Fibroblast of lung (primary cell): ENCODE data around the gene FCN2. TPM values are rescaled to one million over a fixed set of nuclear protein-coding genes. Genes with fewer than 3 reads are reported as not detected.

Experiments
- DNase-seq, 2 donors: peaks; one replicate each; pipeline versions ENCODE4 v3.0.0 to v3.0.0-alpha.2; 2010; ENCODE audit warnings: low read depth in 2 of 2
- H2AFZ ChIP-seq: 2 replicates; pipeline ENCODE4 v1.5.1; 2012; ENCODE audit warnings: low read length, control low read depth, inconsistent platforms
- H3K27ac ChIP-seq: 2 replicates; pipeline ENCODE4 v1.5.1; 2011; ENCODE audit warnings: low read length, control low read depth; ENCODE audit not compliant: insufficient read depth
- H3K27me3 ChIP-seq: 2 replicates; pipeline ENCODE4 v1.5.1; 2011; ENCODE audit warnings: mild to moderate bottlenecking, low read length; ENCODE audit not compliant: control insufficient read depth, insufficient read depth
- H3K36me3 ChIP-seq: 2 replicates; pipeline ENCODE4 v1.5.1; 2011; ENCODE audit warnings: low read length; ENCODE audit not compliant: control insufficient read depth, insufficient read depth
- H3K4me1 ChIP-seq: 2 replicates; pipeline ENCODE4 v1.5.1; 2011; ENCODE audit warnings: low read length; ENCODE audit not compliant: control insufficient read depth, insufficient read depth; ENCODE audit errors: extremely low read depth
- H3K4me2 ChIP-seq: 2 replicates; pipeline ENCODE4 v1.5.1; 2011; ENCODE audit warnings: low read length, control low read depth; ENCODE audit not compliant: insufficient read depth; ENCODE audit errors: extremely low read depth
- H3K4me3 ChIP-seq, 4 experiments: fragments of 200-600 bp in 1 of 4; sonication (generic) in 1 of 4; replicated peaks in 1 of 4; 2 replicates each; pipeline ENCODE4 v1.5.1; 2011 to 2016; ENCODE audit warnings: low read length in 4 of 4, low read depth in 3 of 4, mild to moderate bottlenecking in 3 of 4, control low read depth in 2 of 4, inconsistent platforms in 1 of 4, mixed read lengths in 1 of 4; ENCODE audit not compliant: insufficient read depth in 1 of 4; ENCODE audit errors: control extremely low read depth in 1 of 4
- H3K79me2 ChIP-seq: 2 replicates; pipeline ENCODE4 v1.5.1; 2012; ENCODE audit warnings: mild to moderate bottlenecking, low read length, inconsistent platforms; ENCODE audit not compliant: control insufficient read depth, insufficient read depth
- H3K9ac ChIP-seq: 2 replicates; pipeline ENCODE4 v1.5.1; 2011; ENCODE audit warnings: mild to moderate bottlenecking, low read length, control low read depth; ENCODE audit not compliant: insufficient read depth
- H3K9me3 ChIP-seq: 2 replicates; pipeline ENCODE4 v1.5.1; 2012; ENCODE audit warnings: low read depth, low read length; ENCODE audit not compliant: control insufficient read depth, insufficient read depth
- H4K20me1 ChIP-seq: 2 replicates; pipeline ENCODE4 v1.5.1; 2011; ENCODE audit warnings: low read length; ENCODE audit not compliant: control insufficient read depth, insufficient read depth; ENCODE audit errors: extremely low read depth
- EZH2 ChIP-seq: IDR thresholded peaks from 2 replicates; pipeline ENCODE4 v1.5.1; 2012; ENCODE audit warnings: low read length, control low read depth, mild to moderate bottlenecking; ENCODE audit errors: missing control alignments
- polyA plus RNA-seq, 2 donors: library from polyadenylated mRNA; depleted of rRNA in 1 of 2; stranded (reverse) in 1 of 2; unstranded in 1 of 2; fragments of >200 nt; gene quantifications; 2 replicates each; pipeline ENCODE4 v1.2.1, GENCODE V29; 2011 to 2012; ENCODE audit warnings: missing spikeins in 1 of 2
- total RNA-seq: library from RNA; depleted of rRNA; stranded (reverse); fragments of >200 nt; gene quantifications from 2 replicates; pipeline ENCODE4 v1.2.1, GENCODE V29; 2014
- TF ChIP-seq, protein P1 (sequence below), 2 donors: IDR thresholded peaks in 1 of 2; conservative IDR thresholded peaks in 1 of 2; 1 replicate in 1 of 2; 2 replicates in 1 of 2; pipeline ENCODE4 v1.5.1; 2011 to 2012; ENCODE audit warnings: low read length in 2 of 2, control low read depth in 1 of 2, inconsistent platforms in 1 of 2, low read depth in 1 of 2, mild to moderate bottlenecking in 1 of 2

Gene FCN2
- total and polyA plus RNA-seq, 2 donors (not counting 1 experiment from before 2014, with no cell fraction given): not detected

DNA sequence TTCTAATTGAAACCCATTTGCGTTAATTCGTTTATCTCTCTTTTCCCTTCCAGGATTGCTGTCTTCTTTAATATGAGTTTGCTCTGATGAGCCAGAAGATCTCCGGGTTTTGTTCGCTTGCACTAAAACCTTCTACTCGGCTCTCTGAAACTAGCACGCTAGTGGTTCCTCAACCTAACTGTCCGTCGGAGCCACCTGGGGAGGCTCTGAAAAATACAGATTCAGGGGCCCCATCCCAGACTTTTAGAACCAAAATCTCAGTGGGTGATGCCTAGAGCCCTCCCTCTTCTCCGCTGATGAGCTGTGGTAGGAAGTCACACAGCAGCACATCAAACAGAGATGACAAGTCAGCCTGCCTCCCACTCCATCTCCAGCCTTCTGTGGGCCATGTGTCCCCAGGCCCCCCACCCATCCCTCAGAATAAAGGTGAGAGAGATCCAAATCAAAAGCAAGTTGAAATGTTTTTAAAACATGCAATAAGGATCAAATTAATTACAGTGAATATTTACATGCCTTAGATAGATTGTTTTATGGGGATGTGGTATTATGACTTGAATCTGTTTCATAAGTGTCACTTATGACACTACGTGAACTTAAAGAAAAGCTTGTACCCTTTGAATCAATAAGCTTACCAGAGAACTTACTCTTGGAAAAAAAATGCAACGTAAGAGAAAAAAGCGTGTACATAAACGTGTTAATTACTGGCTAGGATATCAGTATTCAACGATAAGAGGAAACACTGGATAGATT is 16.4 kb downstream of the FCN2 start:
- TF ChIP-seq EZH2: no peak
- TF ChIP-seq, protein P1, sequence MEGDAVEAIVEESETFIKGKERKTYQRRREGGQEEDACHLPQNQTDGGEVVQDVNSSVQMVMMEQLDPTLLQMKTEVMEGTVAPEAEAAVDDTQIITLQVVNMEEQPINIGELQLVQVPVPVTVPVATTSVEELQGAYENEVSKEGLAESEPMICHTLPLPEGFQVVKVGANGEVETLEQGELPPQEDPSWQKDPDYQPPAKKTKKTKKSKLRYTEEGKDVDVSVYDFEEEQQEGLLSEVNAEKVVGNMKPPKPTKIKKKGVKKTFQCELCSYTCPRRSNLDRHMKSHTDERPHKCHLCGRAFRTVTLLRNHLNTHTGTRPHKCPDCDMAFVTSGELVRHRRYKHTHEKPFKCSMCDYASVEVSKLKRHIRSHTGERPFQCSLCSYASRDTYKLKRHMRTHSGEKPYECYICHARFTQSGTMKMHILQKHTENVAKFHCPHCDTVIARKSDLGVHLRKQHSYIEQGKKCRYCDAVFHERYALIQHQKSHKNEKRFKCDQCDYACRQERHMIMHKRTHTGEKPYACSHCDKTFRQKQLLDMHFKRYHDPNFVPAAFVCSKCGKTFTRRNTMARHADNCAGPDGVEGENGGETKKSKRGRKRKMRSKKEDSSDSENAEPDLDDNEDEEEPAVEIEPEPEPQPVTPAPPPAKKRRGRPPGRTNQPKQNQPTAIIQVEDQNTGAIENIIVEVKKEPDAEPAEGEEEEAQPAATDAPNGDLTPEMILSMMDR (conservative IDR thresholded peaks at IDR 0.05 in 1 of 2, IDR thresholded peaks at IDR 0.05 in 1 of 2; ENCODE audit: low read depth in 1 of 2, low read length in 2 of 2): no peak
- no peak overlapping the region for H3K4me3 ChIP-seq
- DNase-seq: no peak
- no peak overlapping the region for H3K27ac ChIP-seq
- no peak overlapping the region for H2AFZ ChIP-seq
- H3K36me3 ChIP-seq: no peaks in the 10 kb centered on the region
- no peak overlapping the region for H3K9ac ChIP-seq
- H3K9me3 ChIP-seq: no peaks in the 10 kb centered on the region
- no peaks in the 10 kb centered on the region for H3K27me3 ChIP-seq
- no peaks in the 10 kb centered on the region for H4K20me1 ChIP-seq
- H3K4me1 ChIP-seq: no peaks in the 10 kb centered on the region
- H3K4me2 ChIP-seq: no peak overlapping the region
- H3K79me2 ChIP-seq: no peaks in the 10 kb centered on the region

DNA sequence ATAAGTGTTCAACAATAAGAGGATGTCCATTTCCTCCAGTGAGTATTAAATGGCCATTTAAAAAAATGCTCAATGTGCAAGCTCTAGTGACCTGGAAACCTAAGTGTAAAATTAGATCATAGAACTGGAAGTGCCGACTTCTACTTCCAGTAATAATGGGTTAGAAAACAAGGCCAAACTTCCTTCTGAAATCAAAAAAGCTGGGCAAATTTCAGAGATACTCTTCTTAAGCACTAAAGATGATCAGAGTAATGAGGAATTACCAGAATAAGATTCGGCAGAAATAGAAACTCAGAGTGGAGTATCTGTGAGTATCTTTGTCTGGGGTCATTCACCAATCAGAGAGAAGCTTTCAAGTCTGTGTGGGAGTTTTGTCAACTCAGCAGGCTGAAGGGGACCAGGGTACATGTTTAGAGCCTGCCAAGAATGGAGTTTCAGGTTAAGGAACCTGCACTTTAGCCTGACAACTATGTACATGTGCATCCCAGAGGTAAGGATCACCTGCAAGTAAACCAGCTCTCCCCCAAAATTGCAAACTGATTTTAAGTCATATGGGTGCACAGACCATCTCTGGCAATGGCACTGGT is 17.1 kb downstream of the FCN2 start:
- Histone ChIP-seq H3K79me2 (no peaks in the 10 kb centered on the region), H3K9ac (no peak overlapping the region), H3K4me2 (no peak overlapping the region), H2AFZ (no peak overlapping the region), H3K4me3 (no peak overlapping the region), H3K27me3 (no peaks in the 10 kb centered on the region), H3K36me3 (no peaks in the 10 kb centered on the region), H3K4me1 (no peaks in the 10 kb centered on the region), H3K27ac (no peak overlapping the region), H4K20me1 (no peaks in the 10 kb centered on the region), H3K9me3 (no peaks in the 10 kb centered on the region)
- TF ChIP-seq, protein P1 (conservative IDR thresholded peaks at IDR 0.05 in 1 of 2, IDR thresholded peaks at IDR 0.05 in 1 of 2; ENCODE audit: low read depth in 1 of 2, low read length in 2 of 2): no peak
- TF ChIP-seq EZH2: no peak
- no peak for DNase-seq

DNA sequence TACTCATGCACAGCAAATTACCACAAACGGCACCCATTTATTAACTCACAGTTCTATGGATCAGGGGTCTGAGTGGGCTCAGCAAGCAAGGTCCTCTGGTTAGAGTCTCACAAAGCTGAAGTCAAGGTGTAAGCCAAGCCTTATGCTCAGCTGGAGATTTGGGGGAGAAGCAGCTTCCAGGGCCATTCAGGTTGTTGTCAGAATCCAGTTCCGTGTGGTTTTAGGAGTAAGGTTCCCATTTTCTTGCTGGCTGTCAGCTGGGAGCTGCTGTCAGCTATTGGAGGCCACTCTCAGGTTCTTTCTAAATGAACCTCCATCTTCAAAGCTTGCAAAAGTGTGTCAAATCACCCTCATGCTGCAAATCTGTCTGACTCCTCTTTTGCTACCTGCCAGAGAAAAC is 17.7 kb downstream of the FCN2 start:
- no peaks in the 10 kb centered on the region for H3K36me3 ChIP-seq
- TF ChIP-seq, protein P1 (conservative IDR thresholded peaks at IDR 0.05 in 1 of 2, IDR thresholded peaks at IDR 0.05 in 1 of 2; ENCODE audit: low read depth in 1 of 2, low read length in 2 of 2): no peak
- no peak for TF ChIP-seq EZH2
- H3K27me3 ChIP-seq: no peaks in the 10 kb centered on the region
- no peak overlapping the region for H3K9ac ChIP-seq
- no peak overlapping the region for H2AFZ ChIP-seq
- H4K20me1 ChIP-seq: no peaks in the 10 kb centered on the region
- H3K27ac ChIP-seq: no peak overlapping the region
- DNase-seq: no peak
- H3K4me3 ChIP-seq: no peak overlapping the region
- H3K4me1 ChIP-seq: no peaks in the 10 kb centered on the region
- no peak overlapping the region for H3K4me2 ChIP-seq
- no peaks in the 10 kb centered on the region for H3K9me3 ChIP-seq
- H3K79me2 ChIP-seq: no peaks in the 10 kb centered on the region
